EL (cell line): ENCODE measurements around the gene MMP3.
A peak's percentile ranks its signal among the peaks of the same experiment; 100 is the strongest.

Experiments used
- DNase-seq: peaks from one replicate; pipeline ENCODE4 v3.0.0-alpha.2; 2016

The MMP3 gene

DNA sequence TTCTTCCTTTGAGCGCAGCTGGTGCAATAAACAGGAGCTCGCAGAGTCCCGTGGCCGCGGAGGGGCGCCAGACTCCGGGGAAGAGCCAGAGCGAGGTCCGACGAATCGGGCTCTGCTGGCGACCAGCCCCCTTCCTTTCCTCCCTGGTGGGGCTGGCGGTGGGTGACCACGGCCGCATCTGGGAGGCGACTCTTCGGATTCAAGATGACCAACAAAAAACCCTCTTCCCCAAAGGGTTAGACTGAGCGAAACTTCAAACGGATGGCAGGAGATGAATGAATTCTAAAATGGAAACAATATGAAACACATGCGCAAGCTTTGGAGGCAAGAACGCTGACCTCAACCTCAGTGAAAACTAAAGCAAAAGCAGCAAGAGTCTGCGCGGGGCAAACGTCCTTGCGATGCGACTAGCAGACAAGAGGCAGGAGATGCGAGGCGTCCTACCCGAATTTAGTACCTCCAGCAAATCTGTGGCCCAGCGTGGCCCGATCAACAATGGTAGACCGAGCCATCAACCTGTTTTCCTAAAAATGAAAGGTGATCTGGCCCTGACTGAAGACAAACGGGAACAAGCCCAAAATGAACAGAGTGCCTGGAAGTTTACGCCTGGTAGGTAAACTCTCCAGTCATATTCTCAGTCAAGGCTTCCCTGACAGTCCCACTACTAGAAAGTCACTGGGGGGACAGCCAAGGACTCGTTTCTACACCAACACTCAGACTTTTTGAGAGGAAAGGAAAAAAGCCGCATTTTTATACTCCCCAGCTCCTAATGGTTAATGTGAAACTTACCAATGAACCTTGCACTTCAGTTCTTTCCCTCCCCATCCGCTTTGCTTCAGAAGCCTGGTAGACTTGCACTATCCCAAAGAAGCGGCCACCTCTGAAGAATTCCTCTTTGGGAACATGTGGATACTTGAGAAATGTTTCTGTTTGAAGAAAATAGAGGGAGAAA lies 11.6 kb downstream of the MMP3 start:
- peak; percentile 83 for DNase-seq

- DNase-seq = no peak
Measured at GRCh38 chr11:102831128-102831488, 12.3 kb downstream of the MMP3 start.

DNA sequence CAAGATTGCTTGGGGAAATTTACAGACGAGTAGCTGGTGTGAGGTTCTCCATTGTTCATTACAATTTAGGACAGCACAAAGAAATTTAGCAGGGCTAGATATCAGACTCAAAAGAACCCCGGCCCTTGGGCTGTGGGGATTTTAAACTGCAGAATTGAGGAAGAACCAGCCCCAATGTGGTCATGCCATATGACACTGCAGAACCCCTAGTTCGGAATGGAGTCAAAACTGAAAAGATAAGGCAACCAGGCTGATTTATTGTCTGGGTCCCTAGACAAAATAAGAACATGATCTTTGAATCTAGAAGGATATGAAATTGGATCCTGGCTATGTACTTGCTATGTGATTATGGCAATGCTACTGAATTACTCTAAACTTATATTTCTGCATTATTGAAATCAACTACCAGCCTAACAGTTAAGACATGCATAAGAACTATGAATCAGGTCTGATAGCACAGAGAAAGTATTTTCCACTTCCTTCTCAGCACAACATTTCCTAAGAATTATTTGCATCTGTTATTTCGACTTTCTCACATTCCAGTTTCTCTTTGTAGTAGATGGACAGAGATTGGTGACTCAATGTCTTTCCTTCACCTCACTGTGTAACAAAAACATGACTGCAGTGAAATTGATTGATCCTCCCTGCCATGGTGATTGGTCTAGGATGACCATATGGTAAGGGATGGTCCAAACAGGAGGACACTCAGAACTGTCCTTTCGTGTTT lies 13.2 kb downstream of the MMP3 start:
- DNase-seq = peak; percentile 39

- no peak for DNase-seq
Measured at GRCh38 chr11:102829316-102830000, 14.0 kb downstream of the MMP3 start.

GRCh38 chr11:102824556-102824955 lies 18.9 kb downstream of the MMP3 start:
- DNase-seq = no peak

- no peak for DNase-seq
Measured at GRCh38 chr11:102819491-102819890, 23.9 kb downstream of the MMP3 start.

DNA sequence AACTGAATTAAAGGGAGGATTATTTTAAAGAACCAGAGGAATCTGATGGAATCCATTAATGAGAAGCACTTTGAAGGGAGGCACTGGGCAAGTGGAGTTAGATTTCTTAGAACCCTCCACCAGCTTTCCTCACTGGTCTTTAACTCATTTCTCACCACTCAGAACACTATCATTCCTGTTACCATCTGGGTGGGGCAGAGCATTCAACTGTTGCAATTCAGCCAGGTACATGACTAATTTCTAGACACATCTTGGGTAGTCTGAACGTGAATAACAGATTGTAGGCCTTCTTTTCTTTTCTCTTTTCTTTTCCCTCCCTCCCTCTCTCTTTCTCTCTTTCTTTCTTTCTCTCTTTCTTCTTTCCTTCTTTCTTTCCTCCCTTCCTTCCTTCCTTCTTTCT lies 29.9 kb downstream of the MMP3 start:
- DNase-seq = no peak

DNA sequence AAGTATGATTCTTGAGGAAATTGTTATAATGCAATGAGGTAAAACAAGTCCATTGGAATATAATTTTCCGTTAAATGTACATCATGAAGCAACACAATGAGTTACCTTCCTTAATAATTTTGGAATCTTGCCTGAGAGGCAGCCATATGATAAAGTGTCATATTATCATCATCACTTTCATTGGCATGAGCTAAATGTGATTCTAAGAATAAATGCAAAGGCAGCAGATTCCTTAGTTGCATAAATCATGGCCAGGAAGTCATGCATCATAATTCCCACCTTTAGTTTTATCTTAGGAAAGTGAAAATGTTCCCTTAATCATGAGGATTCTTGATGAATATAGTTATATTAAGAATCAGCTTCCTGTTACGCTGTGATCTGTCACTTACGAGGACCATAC lies 31.2 kb downstream of the MMP3 start:
- DNase-seq = no peak

GRCh38 chr11:102810950-102811660 lies 32.3 kb downstream of the MMP3 start:
- DNase-seq = peak; percentile 49

GRCh38 chr11:102809971-102810370 lies 33.4 kb downstream of the MMP3 start:
- DNase-seq = no peak

- no peak for DNase-seq
Measured at GRCh38 chr11:102807921-102808320, 35.5 kb downstream of the MMP3 start.

DNA sequence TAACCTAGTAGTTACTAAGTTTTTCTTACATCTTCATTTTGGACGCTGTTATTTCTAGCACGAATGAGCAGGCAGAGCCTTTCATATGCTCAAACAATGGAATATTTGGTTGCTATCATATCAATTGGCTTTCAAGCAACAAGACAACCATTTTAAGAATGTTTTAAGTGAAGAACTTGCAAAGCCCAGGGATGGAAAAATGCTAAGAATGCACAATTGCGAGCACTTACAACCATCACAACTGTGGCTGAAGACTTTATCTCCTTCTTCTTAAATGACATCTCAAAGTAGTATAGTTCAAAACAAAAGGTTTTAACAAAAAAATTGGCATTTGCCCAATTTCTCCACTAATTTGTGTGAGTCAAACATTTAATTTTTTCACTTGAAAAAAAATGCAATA lies 37.1 kb downstream of the MMP3 start:
- peak; percentile 41 for DNase-seq

- peak; percentile 90 for DNase-seq
Measured at GRCh38 chr11:102802341-102802740, 41.1 kb downstream of the MMP3 start.

DNA sequence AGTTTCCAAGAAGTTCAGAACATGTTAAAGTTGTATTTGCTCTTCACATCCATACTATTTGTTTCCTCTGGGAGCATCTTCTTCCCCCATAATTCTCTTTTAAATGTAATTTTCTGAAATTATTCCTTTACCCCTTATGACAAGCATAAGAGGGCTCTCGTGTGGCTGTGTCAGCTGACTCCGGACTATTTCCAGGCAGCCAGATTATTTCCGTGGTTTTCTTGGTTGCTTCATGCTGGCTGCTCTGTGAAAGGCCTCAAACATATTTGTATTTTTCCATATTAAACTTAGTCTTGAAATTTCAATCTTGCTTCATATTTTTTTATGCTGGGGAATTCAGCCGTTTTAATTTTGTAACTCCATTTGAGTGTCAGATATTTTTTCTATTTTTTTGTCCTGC lies 42.6 kb downstream of the MMP3 start:
- no peak for DNase-seq

DNA sequence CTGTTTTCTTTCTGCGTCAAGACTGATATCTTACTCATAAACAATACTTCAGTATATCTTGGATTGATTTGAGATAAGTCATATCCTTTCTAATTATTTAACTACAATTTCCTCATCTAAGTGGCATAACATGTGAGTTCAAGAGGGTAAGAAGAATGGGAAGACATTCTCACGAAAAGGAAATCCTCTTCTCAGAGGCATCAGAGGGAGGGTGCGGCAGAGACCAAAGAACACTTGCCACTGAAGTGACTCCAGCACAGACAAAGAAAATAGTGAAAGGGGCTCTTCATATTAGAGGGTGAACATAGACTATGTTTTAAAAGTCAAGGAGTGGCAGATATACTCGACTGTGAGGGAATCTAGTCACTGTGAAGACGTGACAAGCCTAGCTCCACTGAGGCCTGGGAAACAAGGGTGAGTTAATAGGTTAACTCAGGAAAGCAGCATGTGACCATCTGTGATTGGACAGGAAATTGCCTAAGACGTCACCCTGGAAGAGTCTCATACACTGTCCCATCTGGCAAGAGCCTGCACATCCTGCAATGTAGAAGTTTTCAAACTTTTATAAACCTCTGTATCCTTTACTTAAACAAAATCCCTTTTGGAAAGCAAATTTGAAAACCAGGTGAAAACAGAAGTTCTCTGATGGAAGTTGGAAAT lies 43.6 kb downstream of the MMP3 start:
- DNase-seq = peak; percentile 70

DNA sequence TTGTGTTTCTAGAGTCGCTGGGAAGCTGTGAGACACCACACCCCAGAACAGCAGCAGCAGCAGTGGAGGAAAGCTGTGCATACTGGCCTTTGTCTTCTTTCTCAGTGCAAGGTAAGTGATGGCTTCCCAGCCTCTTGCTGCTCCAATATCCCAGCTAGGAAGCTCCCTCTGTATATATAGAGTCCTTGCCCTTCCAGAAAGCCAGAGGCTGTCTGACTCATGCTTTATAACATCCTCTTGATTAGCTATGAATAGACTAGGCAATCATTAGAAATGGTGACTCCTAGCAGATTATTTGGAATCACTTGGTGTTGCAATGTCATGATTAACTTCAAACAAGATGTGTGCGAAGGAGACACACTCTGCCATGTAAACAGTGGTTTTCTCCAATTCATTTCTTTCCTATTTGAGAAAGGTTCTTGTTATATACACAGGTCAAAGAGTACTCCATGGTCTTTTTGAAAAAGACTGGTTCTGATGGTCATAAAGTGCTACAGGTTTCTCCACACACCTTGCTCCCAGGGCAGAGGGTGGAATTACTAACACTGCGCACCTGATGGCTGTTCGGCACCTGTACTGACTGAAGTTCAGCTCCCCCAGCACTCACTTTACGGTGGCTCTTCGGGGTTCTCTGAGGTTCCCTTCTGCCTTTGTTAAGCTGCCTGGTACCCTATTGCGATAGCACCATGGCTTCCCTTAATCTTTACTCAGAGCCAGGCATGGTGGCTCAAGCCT lies 45.2 kb downstream of the MMP3 start, which contains the start of gene MMP1:
Gene MMP1, minus strand, starts transcription at position 149 of the 735 bp plus-strand sequence. Its CDS starts 68 bp downstream, at position 81.
- peak; percentile 84 for DNase-seq

- peak; percentile 76 for DNase-seq
Measured at GRCh38 chr11:102794382-102794781, 49.0 kb downstream of the MMP3 start.

DNA sequence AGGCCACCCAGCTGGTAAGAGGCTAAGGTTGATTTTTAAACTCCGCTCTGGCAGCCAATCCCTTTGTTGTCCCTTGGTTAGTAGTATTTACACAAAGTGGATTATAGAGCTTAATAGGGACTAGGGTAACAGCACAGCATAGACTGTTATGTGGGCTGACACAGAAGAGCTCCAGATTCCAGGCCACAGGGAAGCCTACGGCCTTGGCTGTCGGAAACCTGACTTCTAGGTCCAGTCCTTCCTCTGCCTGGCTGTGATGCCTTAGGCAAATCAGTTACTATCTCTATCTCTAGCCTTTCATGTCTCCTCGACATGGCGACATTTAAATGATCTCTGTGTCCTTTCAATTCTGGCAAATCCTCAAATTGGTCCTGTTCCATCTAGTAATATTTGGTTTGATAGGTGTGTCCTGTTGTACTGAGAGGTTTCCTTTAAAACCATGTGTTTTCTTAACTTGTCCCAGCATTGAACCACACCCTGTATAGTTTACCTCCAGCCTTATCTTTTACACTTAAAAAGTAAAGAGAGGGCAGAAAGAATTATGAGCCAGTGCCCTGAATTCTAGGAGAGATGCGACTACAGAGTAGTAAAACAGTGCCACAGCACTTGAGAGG lies 49.6 kb downstream of the MMP3 start:
- DNase-seq = no peak

DNA sequence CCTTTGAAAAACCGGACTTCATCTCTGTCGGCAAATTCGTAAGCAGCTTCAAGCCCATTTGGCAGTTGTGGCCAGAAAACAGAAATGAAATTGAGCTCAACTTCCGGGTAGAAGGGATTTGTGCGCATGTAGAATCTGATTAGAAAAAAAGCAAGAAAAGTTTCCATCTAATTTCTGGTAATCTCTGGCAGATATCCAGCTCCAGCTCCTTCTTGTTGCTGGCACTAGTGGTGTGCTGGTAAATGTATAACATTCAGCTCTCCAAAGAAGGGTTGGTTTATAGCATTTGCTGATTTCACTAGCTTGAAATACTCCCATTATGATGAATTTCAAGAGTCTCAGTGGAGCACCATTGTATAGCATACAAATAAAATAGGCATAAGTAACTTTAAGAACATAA lies 50.8 kb downstream of the MMP3 start:
- DNase-seq = no peak

DNA sequence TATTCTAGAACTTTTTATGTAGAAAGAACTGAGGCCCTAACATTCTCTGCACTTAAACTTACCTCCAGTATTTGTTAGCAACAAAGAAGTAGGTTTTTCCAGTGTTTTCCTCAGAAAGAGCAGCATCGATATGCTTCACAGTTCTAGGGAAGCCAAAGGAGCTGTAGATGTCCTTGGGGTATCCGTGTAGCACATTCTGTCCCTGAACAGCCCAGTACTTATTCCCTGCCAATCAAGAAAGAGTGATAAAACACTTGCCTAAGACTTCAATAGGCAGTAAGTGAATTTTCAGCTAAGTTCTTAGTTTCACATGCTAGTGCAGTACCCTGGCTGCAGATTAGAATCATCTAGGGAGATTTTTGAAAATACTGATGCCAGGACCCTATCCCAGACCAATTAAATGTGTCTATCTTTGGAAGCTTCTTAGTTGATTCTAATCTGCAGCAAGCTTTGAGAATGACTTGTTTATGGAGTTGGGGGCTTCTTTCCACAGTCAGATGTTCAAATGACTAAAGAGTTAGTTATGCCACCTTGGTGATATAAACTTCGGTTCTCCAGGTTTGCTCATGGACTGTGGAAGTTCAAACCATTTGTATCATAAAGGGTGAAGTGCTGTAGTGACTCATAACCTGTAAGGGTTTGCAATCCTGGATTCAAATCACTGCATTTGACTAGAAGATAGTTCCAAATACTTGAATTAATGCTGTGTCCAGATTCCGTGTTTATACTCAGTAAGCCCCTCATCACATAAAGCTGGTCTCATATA lies 52.0 kb downstream of the MMP3 start:
- DNase-seq = peak; percentile 33
